DOHH2 (cell line): ENCODE results near the gene DLG1.

Experiments
- H3F3A ChIP-seq: fragments of 200-600 bp; sonication (generic), shearing (Covaris generic); 2 replicates; pipeline ENCODE4 v1.6.0; 2016; ENCODE audit warnings: antibody characterized with exemption, mild to moderate bottlenecking; ENCODE audit not compliant: control insufficient read depth, insufficient read depth
- H3K27ac ChIP-seq: fragments of 200-600 bp; sonication (generic); 2 replicates; pipeline ENCODE4 v1.5.1; 2014; ENCODE audit warnings: low read depth, mild to moderate bottlenecking, low read length, moderate library complexity
- H3K27me3 ChIP-seq: fragments of 200-600 bp; sonication (generic); 2 replicates; pipeline ENCODE4 v1.6.1; 2014; ENCODE audit warnings: mild to moderate bottlenecking, low read length, mixed read lengths; ENCODE audit not compliant: control insufficient read depth
- H3K36me3 ChIP-seq: fragments of 200-600 bp; sonication (generic); 2 replicates; pipeline ENCODE4 v1.6.1; 2014; ENCODE audit warnings: mild to moderate bottlenecking, low read length, moderate library complexity, mixed read lengths; ENCODE audit not compliant: control insufficient read depth
- H3K4me1 ChIP-seq: fragments of 200-600 bp; sonication (generic); 2 replicates; pipeline ENCODE4 v1.6.1; 2014; ENCODE audit warnings: mild to moderate bottlenecking, low read length, mixed read lengths; ENCODE audit not compliant: control insufficient read depth
- H3K4me2 ChIP-seq: fragments of 200-600 bp; sonication (generic); 2 replicates; pipeline ENCODE4 v1.6.0; 2014; ENCODE audit warnings: mild to moderate bottlenecking, low read length, moderate library complexity
- H3K4me3 ChIP-seq: fragments of 200-600 bp; sonication (generic); 2 replicates; pipeline ENCODE4 v1.5.1; 2014; ENCODE audit warnings: mild to moderate bottlenecking, low read length, mixed read lengths
- H3K79me2 ChIP-seq: fragments of 200-600 bp; sonication (generic); 2 replicates; pipeline ENCODE4 v1.6.1; 2014; ENCODE audit warnings: mild to moderate bottlenecking, low read length, mixed read lengths; ENCODE audit not compliant: control insufficient read depth
- H3K9me2 ChIP-seq: fragments of 200-600 bp; sonication (generic); replicated peaks from 2 replicates; pipeline ENCODE4 v1.6.1; 2014; ENCODE audit warnings: mild to moderate bottlenecking, low read length, mixed read lengths; ENCODE audit not compliant: control insufficient read depth
- H3K9me3 ChIP-seq: fragments of 200-600 bp; sonication (generic); 2 replicates; pipeline ENCODE4 v1.6.1; 2014; ENCODE audit warnings: antibody characterized with exemption, low read length, mixed read lengths; ENCODE audit not compliant: control insufficient read depth, insufficient read depth
- H4K20me1 ChIP-seq: fragments of 200-600 bp; sonication (generic); 2 replicates; pipeline ENCODE4 v1.6.0; 2014; ENCODE audit warnings: low read depth, mild to moderate bottlenecking, antibody characterized with exemption, low read length, moderate library complexity; ENCODE audit not compliant: control insufficient read depth, insufficient read depth
- CTCF ChIP-seq: fragments of 200-600 bp; sonication (generic); IDR thresholded peaks from one replicate; pipeline ENCODE4 v1.5.1; 2014; ENCODE audit warnings: antibody characterized with exemption, mild to moderate bottlenecking, low read depth, low read length; ENCODE audit not compliant: poor library complexity, severe bottlenecking
- EZH2phosphoT487 ChIP-seq: fragments of 200-600 bp; sonication (generic); IDR thresholded peaks from 2 replicates; pipeline ENCODE4 v1.6.1; 2017; ENCODE audit warnings: borderline replicate concordance, mild to moderate bottlenecking, antibody characterized with exemption, low read length, moderate library complexity, mixed read lengths

The DLG1 gene

GRCh38 chr3:197219619-197220018 is 78.8 kb downstream of the DLG1 start:
- Histone ChIP-seq H3K27me3 (no peaks in the 10 kb centered on the region), H3K9me3 (no peaks in the 10 kb centered on the region), H3K36me3 (no peaks in the 10 kb centered on the region), H3K27ac (no peak overlapping the region), H3K9me2 (no peaks in the 10 kb centered on the region), H3F3A (peaks cover 3% of the 10 kb centered on the region), H4K20me1 (peaks cover 7% of the 10 kb centered on the region; the same call in 1 of the 2 replicates), H3K4me1 (no peaks in the 10 kb centered on the region), H3K79me2 (peaks cover 83% of the 10 kb centered on the region), H3K4me3 (no peak overlapping the region), H3K4me2 (no peak overlapping the region)
- TF ChIP-seq CTCF (no peak), EZH2phosphoT487 (no peak)

GRCh38 chr3:197218210-197218609 is 80.2 kb downstream of the DLG1 start:
- H3K9me3 ChIP-seq: no peaks in the 10 kb centered on the region
- no peaks in the 10 kb centered on the region for H3F3A ChIP-seq
- no peak for TF ChIP-seq EZH2phosphoT487
- TF ChIP-seq CTCF: no peak
- no peak overlapping the region for H3K4me3 ChIP-seq
- no peak overlapping the region for H3K4me2 ChIP-seq
- H3K79me2 ChIP-seq: peaks cover 82% of the 10 kb centered on the region
- no peaks in the 10 kb centered on the region for H3K27me3 ChIP-seq
- H4K20me1 ChIP-seq: peaks cover 7% of the 10 kb centered on the region; the same call in 1 of the 2 replicates
- H3K4me1 ChIP-seq: no peaks in the 10 kb centered on the region
- no peaks in the 10 kb centered on the region for H3K36me3 ChIP-seq
- H3K9me2 ChIP-seq: no peaks in the 10 kb centered on the region
- H3K27ac ChIP-seq: no peak overlapping the region

GRCh38 chr3:197216914-197217313 is 81.5 kb downstream of the DLG1 start:
- H3K9me3 ChIP-seq: no peaks in the 10 kb centered on the region
- no peaks in the 10 kb centered on the region for H4K20me1 ChIP-seq
- no peak overlapping the region for H3K27ac ChIP-seq
- H3F3A ChIP-seq: no peaks in the 10 kb centered on the region
- H3K36me3 ChIP-seq: no peaks in the 10 kb centered on the region
- no peaks in the 10 kb centered on the region for H3K27me3 ChIP-seq
- no peak for TF ChIP-seq CTCF
- TF ChIP-seq EZH2phosphoT487: no peak
- H3K9me2 ChIP-seq: no peaks in the 10 kb centered on the region
- no peak overlapping the region for H3K4me3 ChIP-seq
- H3K4me1 ChIP-seq: no peaks in the 10 kb centered on the region
- no peak overlapping the region for H3K4me2 ChIP-seq
- peaks cover 82% of the 10 kb centered on the region for H3K79me2 ChIP-seq
